GM21447 (cell line): ENCODE measurements around the gene SLCO4A1.
"Not testable (repeated sequence)": the region's sequence is repeated elsewhere in the genome, so short reads cannot be mapped to it uniquely, and the experiment has no call there.

Experiments used
- ATAC-seq: cut with Tn5 transposase; IDR thresholded peaks from one replicate; pipeline ENCODE4 v1.9.1; 2021; ENCODE audit not compliant: unreplicated experiment

SLCO4A1 gene

GRCh38 chr20:62622178-62622876 is 20.0 kb upstream of the SLCO4A1 start:
- no peak for ATAC-seq

DNA sequence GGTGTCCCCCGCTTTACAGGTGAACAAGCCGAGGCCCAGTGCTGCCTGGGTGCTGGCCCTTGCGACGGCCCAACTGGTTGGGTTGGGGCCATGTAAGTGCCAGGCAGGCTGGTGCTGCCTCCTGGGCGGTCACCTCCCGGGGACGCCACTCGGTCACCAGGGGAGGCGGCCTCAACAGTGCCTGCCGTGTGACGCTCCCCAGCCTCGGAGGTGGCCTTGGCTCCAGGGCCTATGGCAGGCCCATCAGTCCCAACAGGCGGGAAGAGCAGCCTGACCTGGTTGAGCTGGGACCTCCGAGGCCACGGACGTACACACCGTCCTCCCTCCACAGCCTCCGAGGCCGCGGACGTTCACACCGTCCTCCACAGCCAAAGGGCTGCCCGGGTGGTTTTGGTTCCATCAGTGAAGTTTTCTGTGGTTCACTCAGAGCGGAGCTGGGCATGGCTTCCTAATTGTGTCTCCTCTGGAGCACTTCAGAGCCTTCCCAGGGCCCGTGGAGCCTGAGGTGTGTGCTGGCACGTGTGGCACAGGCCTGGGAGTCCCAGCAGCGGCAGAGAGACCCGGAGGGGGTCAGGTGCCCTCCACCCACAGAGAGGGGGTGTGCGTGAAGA is 19.3 kb upstream of the SLCO4A1 start:
- no peak for ATAC-seq

- peak; percentile 68 for ATAC-seq
These were observed 18.6 kb upstream of the SLCO4A1 start for GRCh38 chr20:62623488-62624324.

DNA sequence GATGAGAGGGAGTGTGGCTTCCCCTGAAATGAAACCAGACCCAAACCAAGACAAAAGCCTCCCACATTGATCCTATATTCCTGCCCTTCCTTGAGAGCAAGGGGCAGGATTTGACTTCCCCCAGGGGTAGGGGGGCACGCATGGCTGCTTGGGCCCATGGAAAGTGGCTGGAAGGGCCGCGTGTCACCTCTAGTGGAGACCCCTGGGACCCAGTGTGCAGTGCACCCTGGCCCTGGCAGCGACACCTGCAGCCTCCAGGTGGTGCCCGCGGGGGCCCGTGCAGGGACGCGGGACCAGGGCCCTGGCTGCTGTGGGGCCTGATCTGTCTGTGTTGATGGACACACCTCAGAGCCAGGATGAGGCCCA is 18.0 kb upstream of the SLCO4A1 start:
- ATAC-seq = peak; percentile 41

DNA sequence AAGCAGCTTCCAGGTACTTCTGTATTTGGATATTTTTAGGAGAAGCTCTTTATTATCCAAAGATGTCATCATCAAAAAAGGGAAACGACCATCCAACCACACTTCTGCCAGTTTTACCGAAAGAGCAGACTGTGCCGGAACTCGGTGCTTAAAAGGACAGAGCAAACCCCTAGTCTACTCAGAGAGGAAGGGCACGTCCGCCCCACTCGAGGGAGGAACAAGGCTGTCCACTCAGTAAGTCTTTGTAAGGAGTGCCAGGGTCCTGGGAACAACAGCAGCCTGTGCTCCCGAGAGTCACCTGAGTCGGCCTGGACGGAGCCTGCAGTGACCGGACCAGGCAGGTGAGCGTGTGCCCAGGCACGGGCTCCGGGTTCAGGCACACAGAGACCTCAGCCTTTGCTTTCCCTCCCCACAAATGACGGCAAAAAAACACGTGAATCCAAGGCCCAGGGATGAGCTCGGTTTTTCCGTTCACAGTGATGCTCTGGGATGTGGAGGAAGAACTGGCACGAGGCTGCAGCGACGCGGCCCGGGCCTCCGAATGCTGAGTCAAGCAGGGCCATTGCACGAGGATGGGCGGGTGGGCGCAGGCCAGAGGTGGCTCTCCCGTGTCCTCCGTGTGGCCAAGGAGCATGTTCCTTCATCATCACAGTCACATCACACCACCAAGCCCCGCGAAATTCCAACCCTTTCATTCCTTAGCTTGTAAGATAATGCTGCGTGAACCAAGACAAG is 17.4 kb upstream of the SLCO4A1 start:
- no peak for ATAC-seq

DNA sequence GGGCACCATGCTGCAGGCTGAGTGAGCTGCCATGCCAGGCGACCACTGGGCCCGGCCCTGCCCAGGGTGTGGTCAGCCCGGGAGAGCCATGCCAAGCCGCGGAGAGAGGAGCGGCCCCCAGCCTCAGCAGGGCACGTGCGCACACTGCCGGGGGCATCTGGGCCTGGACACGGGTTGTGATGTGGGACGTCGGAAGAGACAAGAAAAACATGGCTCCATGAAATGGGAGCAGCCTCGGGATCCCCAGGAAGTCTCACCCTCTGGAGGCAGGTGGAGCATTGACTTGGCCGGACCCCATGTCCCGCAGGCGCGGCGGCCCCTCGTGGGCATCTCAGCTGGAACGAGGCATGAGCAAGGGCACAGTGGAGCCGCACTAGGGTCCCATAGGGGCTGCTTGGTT is 16.8 kb upstream of the SLCO4A1 start:
- ATAC-seq = no peak

DNA sequence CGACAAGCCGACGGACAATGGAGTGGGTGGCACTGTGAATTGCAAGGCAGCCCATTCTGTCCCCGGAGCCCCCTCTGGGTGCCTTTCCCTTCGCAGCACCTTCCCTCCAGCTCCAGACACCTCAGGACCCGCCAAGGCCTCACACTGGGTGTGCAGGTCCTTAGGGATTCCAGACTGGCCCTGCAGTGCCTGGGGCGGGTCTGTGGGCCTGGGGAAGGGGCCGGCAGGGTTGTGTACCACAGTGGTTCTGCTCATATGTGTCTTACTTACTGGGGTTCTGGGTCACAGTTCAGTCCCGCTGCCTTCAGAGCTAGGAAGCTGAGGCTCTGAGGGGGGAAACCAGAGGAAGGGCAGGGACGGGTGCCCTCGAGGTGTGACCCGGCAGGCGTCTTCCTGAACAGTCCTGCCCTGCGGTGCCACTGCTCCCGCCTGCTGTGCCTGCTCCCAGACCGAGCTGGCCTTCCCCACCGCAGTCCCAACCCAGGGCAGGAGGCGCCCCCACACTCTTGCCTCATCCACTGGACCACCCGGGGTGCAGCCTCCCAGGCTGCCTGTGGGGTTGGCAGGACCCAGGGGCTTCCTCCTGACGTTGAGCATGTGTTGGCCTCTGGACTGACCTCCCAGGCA is 16.3 kb upstream of the SLCO4A1 start:
- ATAC-seq = no peak

GRCh38 chr20:62627425-62627824 is 14.9 kb upstream of the SLCO4A1 start:
- not testable (repeated sequence) for ATAC-seq

DNA sequence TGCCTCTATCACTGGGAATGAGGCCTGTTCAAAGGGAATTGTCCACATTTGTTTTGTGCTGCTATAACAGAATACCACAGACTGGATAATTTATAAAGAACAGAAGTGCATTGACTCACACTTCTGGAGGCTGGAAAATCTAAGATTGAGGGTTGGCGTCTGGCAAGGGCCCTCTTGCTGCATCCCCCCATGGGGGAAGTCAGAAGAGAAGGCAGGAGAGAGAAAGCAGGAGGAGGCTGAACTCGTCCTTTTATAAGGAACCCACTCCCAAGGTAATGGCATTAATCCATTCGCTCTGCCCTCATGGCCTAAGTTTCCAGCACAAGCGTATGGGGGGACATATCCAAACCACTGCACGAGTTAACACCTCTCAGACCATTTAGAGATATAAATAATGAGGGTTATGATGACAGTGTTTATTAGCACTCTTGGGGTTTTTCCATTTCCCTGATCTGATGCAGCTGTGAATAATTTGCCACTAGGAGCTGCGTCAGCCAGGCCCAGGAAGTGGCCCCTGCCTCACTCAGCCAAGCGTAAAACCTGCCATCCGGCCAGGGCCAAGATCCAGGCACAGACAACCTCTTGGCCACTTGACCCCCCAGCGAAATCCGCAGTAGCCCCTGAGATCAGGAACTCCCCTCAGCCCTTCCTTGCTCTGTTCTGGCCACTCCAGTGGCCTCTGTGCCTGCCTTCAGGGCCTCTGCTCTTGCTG is 14.2 kb upstream of the SLCO4A1 start:
- peak; percentile 32 for ATAC-seq

GRCh38 chr20:62628691-62629090 is 13.6 kb upstream of the SLCO4A1 start:
- ATAC-seq = no peak

DNA sequence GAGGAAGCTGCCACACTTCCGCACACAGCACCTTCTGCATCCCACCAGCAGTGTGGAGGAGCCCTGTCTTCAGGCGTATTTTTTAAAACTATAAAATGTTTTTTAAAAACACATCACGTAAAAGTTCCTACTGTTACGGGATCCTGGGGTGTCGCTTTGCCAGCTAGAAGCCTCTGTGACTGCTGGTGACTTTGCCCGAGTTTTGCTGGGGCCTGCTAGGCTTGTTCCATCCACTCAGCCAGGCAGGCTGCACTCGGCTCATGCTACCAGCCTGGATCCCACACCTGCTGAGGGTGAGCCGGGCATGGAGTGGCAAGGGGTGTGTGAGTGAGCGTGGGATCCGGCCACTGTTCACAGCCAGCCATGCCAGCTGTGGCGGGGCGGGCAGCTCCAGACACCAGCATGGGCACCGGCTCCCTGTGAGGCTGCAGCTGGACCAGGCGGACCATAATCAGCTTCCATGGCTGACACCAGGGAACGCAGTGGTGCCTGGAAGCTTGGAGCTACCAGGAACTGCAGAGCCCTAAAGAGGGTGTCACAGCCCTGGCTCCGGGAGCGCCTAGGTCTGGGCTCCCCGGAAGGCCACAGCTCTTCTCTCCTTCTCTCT is 12.3 kb upstream of the SLCO4A1 start:
- ATAC-seq = no peak

DNA sequence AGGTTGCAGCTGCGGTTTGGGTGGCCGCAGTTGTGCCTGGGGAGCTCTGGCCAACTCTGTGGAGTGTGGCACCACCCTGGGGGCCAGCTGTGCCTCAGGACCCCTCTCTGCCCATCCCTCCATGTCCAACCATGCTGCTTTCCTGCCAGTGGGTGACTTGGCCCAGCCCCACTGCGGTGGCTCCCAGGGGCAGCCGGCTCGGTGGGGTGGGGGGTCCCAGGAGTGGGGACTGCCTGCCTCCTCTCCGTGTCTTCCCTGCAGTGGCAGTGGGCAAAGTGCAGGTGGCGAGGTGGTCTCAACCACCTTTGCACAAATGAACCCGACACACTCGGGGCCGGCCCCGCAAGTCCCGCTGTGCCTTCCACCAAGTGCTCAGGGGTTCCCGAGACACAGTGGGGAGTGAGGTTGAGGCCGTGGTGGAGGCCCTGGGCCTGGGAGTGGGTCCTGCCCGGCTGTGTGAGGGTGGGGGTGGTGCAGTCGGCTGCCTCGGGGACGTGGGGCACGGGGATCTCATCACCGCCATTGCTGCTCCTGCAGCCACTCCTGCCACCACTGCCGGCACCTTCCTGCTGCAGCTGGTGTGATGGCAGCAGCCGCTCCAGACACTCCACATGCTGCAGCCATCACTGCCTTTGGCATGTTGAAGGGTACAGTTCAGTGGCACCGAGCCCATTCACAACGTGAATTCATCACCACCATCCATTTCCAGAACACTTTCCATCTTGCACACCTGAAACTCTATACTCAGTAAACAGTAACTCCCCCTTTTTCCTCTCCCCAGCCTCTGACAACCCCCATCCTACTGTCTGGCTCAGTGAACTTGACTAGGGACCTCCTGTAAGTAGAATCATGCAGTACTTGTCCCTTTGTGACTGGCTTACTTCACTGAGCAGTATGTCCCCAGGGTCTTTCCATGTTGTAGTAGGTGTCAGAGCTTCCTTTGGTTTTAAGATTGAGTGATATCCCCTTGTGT is 10.7 kb upstream of the SLCO4A1 start:
- no peak for ATAC-seq

GRCh38 chr20:62632575-62633090 is 9.7 kb upstream of the SLCO4A1 start:
- ATAC-seq = no peak

GRCh38 chr20:62633598-62634329 is 8.5 kb upstream of the SLCO4A1 start:
- no peak for ATAC-seq

DNA sequence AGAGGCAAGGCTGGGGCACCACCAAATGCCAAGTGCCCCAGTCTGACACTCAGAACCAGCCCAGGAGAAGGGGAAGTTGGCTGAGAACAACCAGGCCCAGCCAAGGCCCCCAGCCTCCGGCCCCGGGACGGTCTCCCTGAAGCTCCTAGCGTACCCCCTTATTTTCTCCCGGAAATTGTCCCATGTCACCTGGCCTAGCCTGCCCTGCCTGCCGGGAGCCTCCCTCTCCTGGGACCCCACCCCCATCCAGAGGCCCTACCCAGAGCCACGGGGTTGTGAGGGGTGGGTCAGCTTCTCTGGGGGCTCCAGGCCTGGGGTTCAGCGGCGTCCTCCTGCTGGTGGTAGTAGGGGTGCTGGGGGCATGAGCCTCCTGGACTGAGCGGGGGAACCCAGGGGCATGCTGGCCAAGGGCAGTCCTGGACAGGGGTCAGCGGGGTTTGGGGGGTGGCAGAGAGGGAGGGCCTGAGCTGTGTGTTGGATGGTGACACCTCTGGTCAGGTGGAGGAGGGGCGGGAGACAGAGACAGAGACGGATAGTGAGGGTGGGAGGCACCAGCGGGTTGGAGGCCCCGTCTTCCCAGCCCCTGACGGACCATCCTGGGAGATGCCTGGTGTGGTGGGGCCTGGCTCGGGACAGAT is 7.9 kb upstream of the SLCO4A1 start:
- no peak for ATAC-seq

- no peak for ATAC-seq
These were observed 7.1 kb upstream of the SLCO4A1 start for GRCh38 chr20:62635232-62635631.

- ATAC-seq = no peak
These were observed 6.5 kb upstream of the SLCO4A1 start for GRCh38 chr20:62635852-62636251.
